Endothelial cell of umbilical vein (primary cell): ENCODE measurements around the gene FCGBP. TPM values are rescaled to one million over a fixed set of nuclear protein-coding genes. Genes with fewer than 3 reads are reported as not detected.

ENCODE experiments used
- BruUV-seq: library from RNA; stranded (reverse); fragments of 400-500 nt; replicated peaks from 2 replicates; lab custom pipeline; 2021; lab: Mats Ljungman, UMichigan
- CTCF ChIA-PET: fragments of 300-600, 350-600 bp; sonication (Branson Sonifier 250); formaldehyde crosslinking; loops from one replicate; lab custom pipeline; 2021; ENCODE audit warnings: antibody characterized with exemption, inconsistent platforms; lab: Charles Lee
- POLR2A ChIA-PET: fragments of 300-600, 350-600 bp; sonication (Branson Sonifier 250); formaldehyde crosslinking; loops from one replicate; lab custom pipeline; 2021; ENCODE audit warnings: antibody characterized with exemption, inconsistent platforms; lab: Charles Lee
- DNase-seq: peaks from one replicate; pipeline ENCODE4 v3.0.0-alpha.2; 2011; ENCODE audit warnings: low read depth, low spot score
- FAIRE-seq: peaks from 2 replicates; lab custom pipeline; 2011; peaks lifted over from hg19 to GRCh38; lab: Jason Lieb, UNC
- H2AFZ ChIP-seq: 2 replicates; pipeline ENCODE4 v1.6.0; 2012; ENCODE audit warnings: low read depth, low read length, control low read depth, inconsistent platforms
- H3K27ac ChIP-seq: 2 replicates; pipeline ENCODE4 v1.5.1; 2011; ENCODE audit warnings: low read depth, mild to moderate bottlenecking, control low read depth, low read length, moderate library complexity; ENCODE audit not compliant: insufficient read depth
- H3K27me3 ChIP-seq, 2 experiments: 2 replicates each; pipeline versions ENCODE4 v1.6.0 to v1.6.1; 2011; ENCODE audit warnings: low read length in 2 of 2, mixed read lengths in 1 of 2; ENCODE audit not compliant: control insufficient read depth in 2 of 2, insufficient read depth in 2 of 2
- H3K36me3 ChIP-seq, 2 experiments: 2 replicates in 1 of 2; 3 replicates in 1 of 2; pipeline ENCODE4 v1.5.1; 2011; ENCODE audit warnings: low read length in 2 of 2, mild to moderate bottlenecking in 1 of 2, moderate library complexity in 1 of 2; ENCODE audit not compliant: control insufficient read depth in 2 of 2, insufficient read depth in 2 of 2; ENCODE audit errors: extremely low read depth in 1 of 2
- H3K4me1 ChIP-seq: 3 replicates; pipeline ENCODE4 v1.5.1; 2011; ENCODE audit warnings: mild to moderate bottlenecking, low read length; ENCODE audit not compliant: control insufficient read depth, insufficient read depth; ENCODE audit errors: extremely low read depth
- H3K4me2 ChIP-seq: 2 replicates; pipeline ENCODE4 v1.6.1; 2011; ENCODE audit warnings: low read length, control low read depth, mixed read lengths; ENCODE audit not compliant: insufficient read depth
- H3K4me3 ChIP-seq, 3 experiments: fragments of 200-600 bp in 1 of 3; sonication (generic), shearing (Covaris generic) in 1 of 3; replicated peaks in 1 of 3; 2 replicates each; pipeline ENCODE4 v1.5.1; 2011 to 2016; ENCODE audit warnings: control low read depth in 3 of 3, low read length in 3 of 3, mild to moderate bottlenecking in 2 of 3, inconsistent platforms in 1 of 3, low read depth in 1 of 3, moderate library complexity in 1 of 3; ENCODE audit not compliant: insufficient read depth in 1 of 3
- H3K79me2 ChIP-seq: 2 replicates; pipeline ENCODE4 v1.6.0; 2012; ENCODE audit warnings: low read length, inconsistent platforms; ENCODE audit not compliant: control insufficient read depth, insufficient read depth
- H3K9ac ChIP-seq: replicated peaks from 2 replicates; pipeline ENCODE3; 2011; ENCODE audit warnings: low read length, control low read depth; ENCODE audit not compliant: insufficient read depth; ENCODE audit errors: extremely low read depth
- H3K9me1 ChIP-seq: replicated peaks from 3 replicates; pipeline ENCODE4 v1.6.0; 2011; ENCODE audit warnings: mild to moderate bottlenecking, low read length; ENCODE audit not compliant: control insufficient read depth, insufficient read depth; ENCODE audit errors: extremely low read depth
- H3K9me3 ChIP-seq: replicated peaks from 2 replicates; pipeline ENCODE4 v1.5.1; 2012; ENCODE audit warnings: low read length, inconsistent platforms; ENCODE audit not compliant: control insufficient read depth, insufficient read depth
- H4K20me1 ChIP-seq: replicated peaks from 2 replicates; pipeline ENCODE3; 2011; ENCODE audit warnings: mild to moderate bottlenecking, low read length; ENCODE audit not compliant: control insufficient read depth, insufficient read depth; ENCODE audit errors: extremely low read depth
- EZH2 ChIP-seq: IDR thresholded peaks from 2 replicates; pipeline ENCODE4 v1.6.1; 2012; ENCODE audit warnings: borderline replicate concordance, low read depth, mild to moderate bottlenecking, moderate library complexity, low read length, inconsistent platforms; ENCODE audit not compliant: severe bottlenecking
- FOS ChIP-seq: IDR thresholded peaks from 2 replicates; pipeline ENCODE4 v1.6.1; 2011; ENCODE audit warnings: mild to moderate bottlenecking, low read length, moderate library complexity, borderline replicate concordance; ENCODE audit not compliant: insufficient read depth
- GATA2 ChIP-seq: IDR thresholded peaks from 2 replicates; pipeline ENCODE4 v1.7.0; 2011; ENCODE audit warnings: low read depth, mild to moderate bottlenecking, moderate library complexity, mixed read lengths, low read length; ENCODE audit not compliant: insufficient read length, insufficient read depth
- JUN ChIP-seq: IDR thresholded peaks from 2 replicates; pipeline ENCODE4 v1.6.1; 2011; ENCODE audit warnings: borderline replicate concordance, low read depth; ENCODE audit not compliant: insufficient read length, insufficient read depth
- MYC ChIP-seq: IDR thresholded peaks from one replicate; pipeline ENCODE4 v1.6.1; 2011; ENCODE audit warnings: mild to moderate bottlenecking, low read depth, low read length
- POLR2A ChIP-seq: IDR thresholded peaks from 2 replicates; pipeline ENCODE4 v1.6.1; 2012; ENCODE audit warnings: low read depth, mild to moderate bottlenecking, control low read depth, low read length
- POLR2AphosphoS5 ChIP-seq: IDR thresholded peaks from 2 replicates; pipeline ENCODE4 v1.6.1; 2012; ENCODE audit warnings: low read depth, mild to moderate bottlenecking, control low read depth, low read length, moderate library complexity; ENCODE audit not compliant: insufficient read depth
- dilution Hi-C: fragments of 300-500 bp; cut with MboI; formaldehyde crosslinking; loops from one replicate; pipeline ENCODE4 v1.15.0; 2019; ENCODE audit warnings: low sequenced_read_pairs; ENCODE audit not compliant: extremely low pct_ligation_motif_present
- intact Hi-C: fragments of 100-400 bp; cut with micrococcal nuclease; formaldehyde crosslinking; loops from one replicate; pipeline ENCODE4 v1.10.0; 2022
- polyA plus RNA-seq, 4 experiments: library from polyadenylated mRNA; depleted of rRNA in 3 of 4; stranded (reverse) in 3 of 4; unstranded in 1 of 4; fragments of >200 nt; gene quantifications; 2 replicates each; pipeline versions ENCODE4 v1.2.1 to v1.2.3, GENCODE V29; 2011 to 2012; ENCODE audit warnings: missing spikeins in 1 of 4
- total RNA-seq: library from RNA; stranded (reverse); gene quantifications from 2 replicates; pipeline ENCODE4 v1.2.3, GENCODE V29; 2021
- TF ChIP-seq, protein P1 (sequence below), 2 donors: IDR thresholded peaks; 1 replicate in 1 of 2; 2 replicates in 1 of 2; pipeline ENCODE4 v1.5.1; 2011; ENCODE audit warnings: low read length in 2 of 2, mild to moderate bottlenecking in 2 of 2, moderate library complexity in 2 of 2, control low read depth in 1 of 2, inconsistent platforms in 1 of 2, low read depth in 1 of 2; ENCODE audit not compliant: insufficient read depth in 1 of 2; ENCODE audit errors: extremely low read depth in 1 of 2
- TF ChIP-seq, protein P2 (sequence below): IDR thresholded peaks from 2 replicates; pipeline ENCODE4 v1.6.1; 2011; ENCODE audit not compliant: insufficient read depth, insufficient read length

The FCGBP gene
- total and polyA plus RNA-seq, 2 donors (not counting 3 experiments of a cell fraction or from before 2014, with no cell fraction given) = 0.01 TPM; not detected in 1

DNA sequence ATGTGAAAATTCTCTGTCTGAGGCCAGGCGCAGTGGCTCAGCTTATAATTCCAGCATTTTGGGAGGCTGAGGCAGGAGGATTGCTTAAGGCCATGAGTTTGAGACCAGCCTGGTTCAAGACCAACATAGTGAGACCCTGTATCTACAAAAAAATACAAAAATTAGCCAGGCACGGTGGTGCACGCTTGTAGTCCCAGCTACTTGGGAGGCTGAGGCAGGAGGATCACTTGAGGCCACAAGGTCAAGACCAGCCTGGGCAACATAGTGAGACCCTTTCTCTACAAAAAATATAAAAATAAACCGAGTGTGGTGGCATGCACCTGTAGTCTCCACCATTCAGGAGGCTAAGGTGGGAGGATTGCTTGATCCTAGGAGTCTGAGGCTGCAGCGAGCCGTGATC, 2.2 kb upstream of the FCGBP start:
- no TSS peak for BruUV-seq
- ChIA-PET POLR2A (no interaction called here), CTCF (no interaction called here)
- DNase-seq (no peak), FAIRE-seq (no peak)
- Histone ChIP-seq H3K4me1 (peaks cover 5% of the 10 kb centered on the region), H3K36me3 (no peaks in the 10 kb centered on the region), H3K4me3 (no peak overlapping the region), H3K9me1 (no peaks in the 10 kb centered on the region), H3K4me2 (no peak overlapping the region), H3K9ac (no peak overlapping the region), H3K27ac (no peak overlapping the region), H3K27me3 (peaks cover 2 to 5% of the 10 kb centered on the region in 2 experiments), H2AFZ (no peak overlapping the region), H3K79me2 (no peaks in the 10 kb centered on the region), H3K9me3 (no peaks in the 10 kb centered on the region), H4K20me1 (no peaks in the 10 kb centered on the region)
- intact Hi-C loops = no loop called here
- dilution Hi-C loops = no loop called here
- TF ChIP-seq, protein P1, sequence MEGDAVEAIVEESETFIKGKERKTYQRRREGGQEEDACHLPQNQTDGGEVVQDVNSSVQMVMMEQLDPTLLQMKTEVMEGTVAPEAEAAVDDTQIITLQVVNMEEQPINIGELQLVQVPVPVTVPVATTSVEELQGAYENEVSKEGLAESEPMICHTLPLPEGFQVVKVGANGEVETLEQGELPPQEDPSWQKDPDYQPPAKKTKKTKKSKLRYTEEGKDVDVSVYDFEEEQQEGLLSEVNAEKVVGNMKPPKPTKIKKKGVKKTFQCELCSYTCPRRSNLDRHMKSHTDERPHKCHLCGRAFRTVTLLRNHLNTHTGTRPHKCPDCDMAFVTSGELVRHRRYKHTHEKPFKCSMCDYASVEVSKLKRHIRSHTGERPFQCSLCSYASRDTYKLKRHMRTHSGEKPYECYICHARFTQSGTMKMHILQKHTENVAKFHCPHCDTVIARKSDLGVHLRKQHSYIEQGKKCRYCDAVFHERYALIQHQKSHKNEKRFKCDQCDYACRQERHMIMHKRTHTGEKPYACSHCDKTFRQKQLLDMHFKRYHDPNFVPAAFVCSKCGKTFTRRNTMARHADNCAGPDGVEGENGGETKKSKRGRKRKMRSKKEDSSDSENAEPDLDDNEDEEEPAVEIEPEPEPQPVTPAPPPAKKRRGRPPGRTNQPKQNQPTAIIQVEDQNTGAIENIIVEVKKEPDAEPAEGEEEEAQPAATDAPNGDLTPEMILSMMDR (IDR thresholded peaks at IDR 0.05; ENCODE audit: extremely low read depth in 1 of 2, insufficient read depth in 1 of 2, low read depth in 1 of 2, low read length in 2 of 2) = no peak
- TF ChIP-seq MYC (no peak), POLR2AphosphoS5 (no peak), GATA2 (no peak), JUN (no peak), POLR2A (no peak), FOS (no peak), EZH2 (no peak)
- TF ChIP-seq, protein P2, sequence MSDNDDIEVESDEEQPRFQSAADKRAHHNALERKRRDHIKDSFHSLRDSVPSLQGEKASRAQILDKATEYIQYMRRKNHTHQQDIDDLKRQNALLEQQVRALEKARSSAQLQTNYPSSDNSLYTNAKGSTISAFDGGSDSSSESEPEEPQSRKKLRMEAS = no peak
